Measurements from ENCODE around the gene CD8A. TPM values are rescaled to one million over a fixed set of nuclear protein-coding genes. Genes with fewer than 3 reads are reported as not detected.
"Not testable (repeated sequence)": the region's sequence is repeated elsewhere in the genome, so short reads cannot be mapped to it uniquely, and the experiment has no call there.

Gene CD8A
- total RNA-seq, 1 donor from 2014 or later = 1.5 TPM

DNA sequence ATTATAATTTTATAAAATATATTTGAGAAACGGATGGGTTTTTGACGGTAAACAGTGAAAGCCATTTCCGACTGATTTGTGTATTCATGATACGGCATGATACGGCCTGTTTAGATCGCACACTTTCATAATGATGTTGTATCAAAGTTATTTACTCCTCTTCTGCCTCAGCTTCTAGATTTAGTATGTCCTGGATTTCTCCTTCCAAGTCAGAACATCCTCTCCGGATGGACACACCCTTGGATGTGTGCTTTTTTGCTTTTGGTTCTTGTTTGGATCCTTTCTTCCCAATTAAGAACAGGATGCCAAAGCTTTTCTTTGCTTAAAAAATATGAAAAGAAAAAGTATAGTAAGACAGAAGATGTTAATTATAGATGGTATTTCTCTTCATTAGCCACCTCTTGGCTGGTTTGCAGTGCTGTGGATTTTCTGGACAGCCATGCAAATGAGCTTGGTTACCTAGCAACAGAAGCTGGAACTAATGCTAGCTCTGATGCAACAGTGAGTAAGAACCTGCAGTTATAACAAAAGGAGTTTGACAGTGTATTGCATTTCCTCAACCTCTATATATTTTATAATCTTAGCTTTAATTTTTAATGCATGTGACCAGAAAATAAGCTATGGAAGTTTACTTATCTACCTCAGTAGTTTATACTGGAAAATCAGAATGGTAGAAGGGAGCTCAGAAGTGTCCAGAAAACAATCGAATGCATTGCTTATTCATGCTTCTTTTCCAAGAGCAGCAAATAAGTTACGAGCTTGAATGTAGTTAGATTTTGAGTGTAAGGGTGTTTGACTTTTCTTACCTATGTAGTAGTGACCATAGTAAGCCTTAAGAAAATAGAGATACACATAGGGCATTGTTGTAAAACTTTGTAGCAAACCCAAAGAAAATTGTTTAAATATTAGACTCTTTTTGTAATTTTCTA, 42.7 kb downstream of the CD8A start:
- peak; percentile 59 for DNase-seq (ENCODE audit: low read depth)
- TF ChIP-seq, protein P1, sequence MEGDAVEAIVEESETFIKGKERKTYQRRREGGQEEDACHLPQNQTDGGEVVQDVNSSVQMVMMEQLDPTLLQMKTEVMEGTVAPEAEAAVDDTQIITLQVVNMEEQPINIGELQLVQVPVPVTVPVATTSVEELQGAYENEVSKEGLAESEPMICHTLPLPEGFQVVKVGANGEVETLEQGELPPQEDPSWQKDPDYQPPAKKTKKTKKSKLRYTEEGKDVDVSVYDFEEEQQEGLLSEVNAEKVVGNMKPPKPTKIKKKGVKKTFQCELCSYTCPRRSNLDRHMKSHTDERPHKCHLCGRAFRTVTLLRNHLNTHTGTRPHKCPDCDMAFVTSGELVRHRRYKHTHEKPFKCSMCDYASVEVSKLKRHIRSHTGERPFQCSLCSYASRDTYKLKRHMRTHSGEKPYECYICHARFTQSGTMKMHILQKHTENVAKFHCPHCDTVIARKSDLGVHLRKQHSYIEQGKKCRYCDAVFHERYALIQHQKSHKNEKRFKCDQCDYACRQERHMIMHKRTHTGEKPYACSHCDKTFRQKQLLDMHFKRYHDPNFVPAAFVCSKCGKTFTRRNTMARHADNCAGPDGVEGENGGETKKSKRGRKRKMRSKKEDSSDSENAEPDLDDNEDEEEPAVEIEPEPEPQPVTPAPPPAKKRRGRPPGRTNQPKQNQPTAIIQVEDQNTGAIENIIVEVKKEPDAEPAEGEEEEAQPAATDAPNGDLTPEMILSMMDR (IDR thresholded peaks at IDR 0.05; ENCODE audit: insufficient read depth, low read length, poor library complexity, severe bottlenecking) = no peak
- no peak overlapping the region for H3K4me3 ChIP-seq (ENCODE audit: low read depth, low read length)

DNA sequence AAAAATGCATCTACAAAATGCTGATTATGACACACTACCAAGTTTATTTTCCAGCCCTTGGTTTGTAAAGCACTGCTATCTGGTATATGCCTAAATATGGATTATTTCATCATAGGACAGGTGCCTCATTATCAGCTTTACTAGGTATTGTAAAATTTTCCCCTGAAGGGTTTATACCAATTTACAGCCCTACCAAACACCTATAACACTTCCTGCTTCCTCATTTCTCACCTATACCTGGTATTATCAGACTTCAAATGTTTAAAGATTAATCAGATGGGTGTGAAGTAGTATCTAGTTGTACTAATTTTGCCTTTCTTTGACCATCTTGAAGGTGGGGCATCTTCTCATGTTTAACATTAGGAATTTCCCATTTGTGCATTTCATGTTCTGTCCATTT, 43.8 kb downstream of the CD8A start:
- Histone ChIP-seq H3K36me3 (ENCODE audit: control insufficient read depth, insufficient read depth, low read length) (no peaks in the 10 kb centered on the region), H3K27me3 (ENCODE audit: control insufficient read depth, insufficient read depth, low read length) (no peaks in the 10 kb centered on the region), H3K4me3 (ENCODE audit: low read depth, low read length) (no peak overlapping the region)
- DNase-seq (ENCODE audit: low read depth) = no peak
- TF ChIP-seq, protein P1 (IDR thresholded peaks at IDR 0.05; ENCODE audit: insufficient read depth, low read length, poor library complexity, severe bottlenecking) = no peak

More for the DNA sequence above, 42.7 kb downstream of the CD8A start:
- Histone ChIP-seq H3K27me3 (ENCODE audit: control insufficient read depth, insufficient read depth, low read length) (no peaks in the 10 kb centered on the region), H3K36me3 (ENCODE audit: control insufficient read depth, insufficient read depth, low read length) (no peaks in the 10 kb centered on the region)

DNA sequence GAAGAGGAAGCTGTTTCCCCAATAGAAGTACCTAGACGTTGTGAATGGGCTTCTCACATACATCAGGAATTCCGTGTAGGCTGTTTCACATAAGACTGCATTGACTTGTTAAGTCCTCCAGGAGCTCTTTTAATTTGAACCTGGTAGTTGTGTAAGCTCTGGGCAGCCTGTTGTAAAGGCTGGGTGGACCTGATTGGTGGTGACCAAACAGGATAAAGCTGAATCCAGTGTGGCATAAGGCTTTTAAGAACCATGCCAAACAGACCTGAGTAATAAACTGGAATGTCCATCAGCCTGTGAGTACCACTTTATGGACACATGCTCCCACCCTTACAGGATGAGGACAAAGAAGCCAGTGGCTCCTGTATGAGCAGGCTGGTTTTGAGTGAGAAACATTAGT, 46.6 kb downstream of the CD8A start:
- no peak for DNase-seq (ENCODE audit: low read depth)
- Histone ChIP-seq H3K4me3 (ENCODE audit: low read depth, low read length) (no peak overlapping the region), H3K27me3 (ENCODE audit: control insufficient read depth, insufficient read depth, low read length) (no peaks in the 10 kb centered on the region), H3K36me3 (ENCODE audit: control insufficient read depth, insufficient read depth, low read length) (no peaks in the 10 kb centered on the region)
- TF ChIP-seq, protein P1 (IDR thresholded peaks at IDR 0.05; ENCODE audit: insufficient read depth, low read length, poor library complexity, severe bottlenecking) = no peak

DNA sequence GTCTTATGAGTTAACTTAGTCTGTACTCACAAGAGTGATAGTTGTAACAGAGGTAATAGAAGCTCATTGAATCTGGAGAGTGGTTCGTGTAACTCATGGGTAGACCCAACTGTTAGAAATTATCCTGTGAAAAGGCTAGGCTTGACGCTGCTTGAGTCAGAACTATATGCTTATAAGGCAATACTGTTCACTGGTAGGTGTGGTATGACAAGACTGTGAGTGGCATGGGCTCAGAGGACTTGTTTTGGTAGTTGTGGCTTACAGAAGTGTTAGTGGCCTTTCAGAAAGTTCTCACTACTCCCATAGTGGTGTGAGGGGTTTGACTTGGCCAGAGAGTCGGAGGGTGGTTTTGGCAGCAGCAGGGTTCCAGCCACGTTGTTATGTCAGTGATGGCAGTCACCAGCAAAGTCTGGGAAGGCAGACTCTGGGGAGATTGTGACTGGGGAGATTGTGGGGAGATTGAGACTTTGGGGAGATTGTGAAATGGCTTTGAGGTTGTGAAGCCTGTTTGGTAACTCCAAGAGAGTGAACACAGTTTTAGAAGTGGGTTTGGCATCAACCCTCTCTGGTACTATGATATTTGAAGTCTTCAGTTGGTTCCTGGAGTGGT, 48.7 kb downstream of the CD8A start:
- not testable (repeated sequence) for H3K27me3 ChIP-seq (ENCODE audit: control insufficient read depth, insufficient read depth, low read length); H3K4me3 ChIP-seq (ENCODE audit: low read depth, low read length); H3K36me3 ChIP-seq (ENCODE audit: control insufficient read depth, insufficient read depth, low read length); DNase-seq (ENCODE audit: low read depth)

DNA sequence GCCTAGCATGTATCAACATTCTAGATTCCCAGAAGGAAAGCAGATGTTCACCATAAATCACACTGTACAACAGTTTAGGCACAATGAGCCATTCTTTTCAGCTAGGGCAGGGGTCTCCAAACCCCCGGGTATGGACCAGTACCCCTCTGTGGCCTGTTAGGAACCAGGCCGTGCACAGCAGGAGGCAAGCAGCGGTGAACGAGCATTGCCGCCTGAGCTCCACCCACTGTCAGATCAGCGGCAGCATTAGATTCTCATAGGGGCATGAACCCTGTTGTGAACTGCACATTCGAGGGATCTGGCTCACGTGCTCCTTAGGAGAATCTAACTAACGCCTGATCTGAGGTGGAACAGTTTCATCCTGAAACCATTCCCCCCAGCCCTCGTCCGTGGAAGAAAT, 50.8 kb downstream of the CD8A start:
- not testable (repeated sequence) for H3K4me3 ChIP-seq (ENCODE audit: low read depth, low read length); DNase-seq (ENCODE audit: low read depth); H3K27me3 ChIP-seq (ENCODE audit: control insufficient read depth, insufficient read depth, low read length); H3K36me3 ChIP-seq (ENCODE audit: control insufficient read depth, insufficient read depth, low read length)

DNA sequence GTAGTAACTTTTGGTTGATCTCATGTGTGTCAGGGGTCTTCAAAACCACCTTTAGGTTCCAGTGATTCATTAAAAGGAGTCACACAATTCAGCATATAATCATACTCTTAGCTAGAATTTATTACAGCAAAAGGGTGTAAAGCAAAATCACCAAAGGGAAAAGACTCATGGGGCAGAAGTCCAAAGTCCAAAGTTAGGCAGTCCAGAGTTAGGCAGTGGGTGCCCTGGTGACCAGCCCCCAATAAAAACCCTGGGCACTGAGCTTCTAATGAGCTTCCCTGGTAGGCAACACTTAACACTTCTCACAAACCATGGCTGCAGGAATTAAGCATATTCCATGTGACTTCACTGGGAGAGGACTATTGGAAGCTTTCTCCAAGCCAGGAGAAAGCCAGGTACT, 51.2 kb downstream of the CD8A start:
- H3K36me3 ChIP-seq (ENCODE audit: control insufficient read depth, insufficient read depth, low read length); DNase-seq (ENCODE audit: low read depth); H3K4me3 ChIP-seq (ENCODE audit: low read depth, low read length); H3K27me3 ChIP-seq (ENCODE audit: control insufficient read depth, insufficient read depth, low read length): not testable (repeated sequence)

DNA sequence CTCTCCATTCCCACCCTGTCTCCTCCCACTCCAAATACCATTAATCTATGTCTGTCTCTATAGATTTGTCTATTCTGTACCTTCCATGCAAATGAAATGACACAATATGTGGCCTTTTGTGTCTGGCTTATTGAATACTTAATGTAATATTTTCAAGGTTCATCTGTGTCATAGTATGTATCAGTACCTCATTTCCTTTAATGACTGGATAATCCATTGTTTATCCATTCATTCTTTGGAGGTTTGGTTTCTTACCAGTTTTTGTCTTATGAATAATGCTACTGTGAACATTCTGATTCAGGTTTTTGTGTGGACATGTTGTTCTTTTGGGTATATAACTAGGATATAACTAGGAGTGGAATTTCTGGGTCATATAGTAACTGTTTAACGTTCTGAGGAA, 55.8 kb downstream of the CD8A start:
- H3K27me3 ChIP-seq (ENCODE audit: control insufficient read depth, insufficient read depth, low read length); H3K4me3 ChIP-seq (ENCODE audit: low read depth, low read length); H3K36me3 ChIP-seq (ENCODE audit: control insufficient read depth, insufficient read depth, low read length); DNase-seq (ENCODE audit: low read depth): not testable (repeated sequence)

Other genes with a start within 250 kb of the CD8A start
- gene CHMP3, start 227.5 kb downstream of the CD8A start, total RNA-seq = 76.7 and 106 TPM in 2 replicates
- 20.6 and 24.5 TPM in 2 replicates for gene RNF103, start 167.0 kb downstream of the CD8A start, total RNA-seq
- gene RMND5A, start 70.6 kb downstream of the CD8A start, total RNA-seq = 24.5 and 26.6 TPM in 2 replicates
- gene CD8B, start 71.0 kb upstream of the CD8A start, total RNA-seq = 2.0 and 3.8 TPM in 2 replicates
- 0.14 and 0.79 TPM in 2 replicates for gene RGPD1, start 151.2 kb upstream of the CD8A start, total RNA-seq
- gene PLGLB1, start 230.9 kb upstream of the CD8A start, total RNA-seq = 0.38 and 0.62 TPM in 2 replicates